K562 (cell line): Measurements from ENCODE around the gene PRRC2B. TPM values are rescaled to one million over a fixed set of nuclear protein-coding genes. Genes with fewer than 3 reads are reported as not detected.

Source experiments
- ATAC-seq: fragments of 200-7000 bp; cut with Tn5 transposase; 3 replicates; pipeline ENCODE4 v1.9.1; 2020; ENCODE audit warnings: moderate library complexity
- BruUV-seq: library from RNA; stranded (reverse); fragments of 400-500 nt; replicated peaks from 2 replicates; lab custom pipeline; 2021; lab: Mats Ljungman, UMichigan
- CTCF ChIA-PET: fragments of 300-600 bp; formaldehyde crosslinking; extraction: SDS; loops from one replicate; lab custom pipeline; 2021; ENCODE audit warnings: low intra/inter-chr PET ratio; lab: Yijun Ruan, JAX
- POLR2A ChIA-PET: fragments of 300-600, 350-650 bp; sonication (Branson Sonifier 250); formaldehyde crosslinking; extraction: SDS; loops from one replicate; lab custom pipeline; 2021; ENCODE audit warnings: antibody characterized with exemption, inconsistent platforms; lab: Yijun Ruan, JAX
- DNase-seq, 4 experiments: peaks; one replicate each; pipeline versions ENCODE4 v3.0.0 to v3.0.0-alpha.2; 2011 to 2018; ENCODE audit warnings: low spot score in 3 of 4, mixed read lengths in 3 of 4; ENCODE audit errors: extremely low read depth in 1 of 4
- FAIRE-seq: peaks from 2 replicates; lab custom pipeline; 2011; peaks lifted over from hg19 to GRCh38; lab: Jason Lieb, UNC
- H2AFZ ChIP-seq: 2 replicates; pipeline ENCODE4 v1.6.0; 2011; ENCODE audit warnings: low read depth, low read length, control low read depth, inconsistent platforms
- H3K27ac ChIP-seq: fragments of 200-600 bp; 3 replicates; pipeline ENCODE4 v1.8.0; 2011; ENCODE audit warnings: low read depth, mild to moderate bottlenecking, control low read depth, inconsistent platforms, low read length, moderate library complexity, mixed read lengths; ENCODE audit errors: extremely low read depth
- H3K27me3 ChIP-seq, 2 experiments: fragments of 300-600 bp in 1 of 2; 2 replicates in 1 of 2; 3 replicates in 1 of 2; pipeline versions ENCODE4 v1.6.0 to v1.8.0; 2011; ENCODE audit warnings: inconsistent platforms in 2 of 2, low read length in 2 of 2, mild to moderate bottlenecking in 1 of 2, mixed read lengths in 1 of 2, moderate library complexity in 1 of 2; ENCODE audit not compliant: control insufficient read depth in 2 of 2, insufficient read depth in 2 of 2
- H3K36me3 ChIP-seq: fragments of 300-600 bp; 3 replicates; pipeline ENCODE4 v1.8.0; 2011; ENCODE audit warnings: mild to moderate bottlenecking, low read length, inconsistent platforms; ENCODE audit not compliant: control insufficient read depth, insufficient read depth
- H3K4me1 ChIP-seq, 2 experiments: fragments of 200-600 bp in 1 of 2; replicated peaks in 1 of 2; 2 replicates in 1 of 2; 3 replicates in 1 of 2; pipeline versions ENCODE4 v1.5.1 to v1.8.0; 2011; ENCODE audit warnings: inconsistent platforms in 2 of 2, low read length in 2 of 2, mild to moderate bottlenecking in 1 of 2, mixed read lengths in 1 of 2, moderate library complexity in 1 of 2; ENCODE audit not compliant: control insufficient read depth in 2 of 2, insufficient read depth in 2 of 2
- H3K4me2 ChIP-seq: 2 replicates; pipeline ENCODE4 v1.6.1; 2011; ENCODE audit warnings: low read length, control low read depth, inconsistent platforms, mixed read lengths; ENCODE audit not compliant: insufficient read depth
- H3K4me3 ChIP-seq: fragments of 200-600 bp; sonication (generic), shearing (Covaris generic); 2 replicates; pipeline ENCODE4 v1.5.1; 2016; ENCODE audit warnings: control low read depth, inconsistent platforms
- H3K79me2 ChIP-seq: fragments of 200-600 bp; 3 replicates; pipeline ENCODE4 v1.8.0; 2011; ENCODE audit warnings: low read length, inconsistent platforms; ENCODE audit not compliant: control insufficient read depth, insufficient read depth
- H3K9ac ChIP-seq, 2 experiments: 2 replicates each; pipeline versions ENCODE4 v1.6.0 to v1.6.1; 2011; ENCODE audit warnings: low read depth in 2 of 2, low read length in 2 of 2, control low read depth in 1 of 2, inconsistent platforms in 1 of 2, mild to moderate bottlenecking in 1 of 2, mixed read lengths in 1 of 2; ENCODE audit not compliant: insufficient read depth in 1 of 2
- H3K9me1 ChIP-seq: one replicate; pipeline ENCODE4 v1.6.0; 2011; ENCODE audit warnings: inconsistent platforms, mild to moderate bottlenecking, low read length, moderate library complexity; ENCODE audit not compliant: control insufficient read depth, insufficient read depth
- H3K9me3 ChIP-seq: replicated peaks from 2 replicates; pipeline ENCODE4 v1.5.1; 2011; ENCODE audit warnings: low read depth, low read length, inconsistent platforms; ENCODE audit not compliant: control insufficient read depth, insufficient read depth
- H4K20me1 ChIP-seq: replicated peaks from 2 replicates; pipeline ENCODE4 v1.6.1; 2011; ENCODE audit warnings: low read length, inconsistent platforms, mixed read lengths; ENCODE audit not compliant: control insufficient read depth, insufficient read depth
- ESRRA ChIP-seq: fragments of 450-650 bp; IDR thresholded peaks from 2 replicates; pipeline ENCODE4 v1.6.1; 2014; ENCODE audit warnings: low read depth, mild to moderate bottlenecking, moderate library complexity, borderline replicate concordance
- FOXJ2 ChIP-seq: fragments of 200-800 bp; sonication (Bioruptor generic); IDR thresholded peaks from 2 replicates; pipeline ENCODE4 v1.6.1; 2016; ENCODE audit warnings: missing genetic modification characterization, missing compliant biosample characterization
- FOXJ3 ChIP-seq: sonication (generic); formaldehyde crosslinking; IDR thresholded peaks from 2 replicates; pipeline ENCODE4 v1.4.0; 2020; ENCODE audit warnings: mild to moderate bottlenecking, missing genetic modification reagents
- ILK ChIP-seq: fragments of 450-650 bp; IDR thresholded peaks from 2 replicates; pipeline ENCODE4 v1.6.1; 2016; ENCODE audit warnings: missing genetic modification characterization, low read depth, mild to moderate bottlenecking, missing compliant biosample characterization, moderate library complexity, borderline replicate concordance
- JUNB ChIP-seq: fragments of 450-650 bp; formaldehyde crosslinking; conservative IDR thresholded peaks from 2 replicates; pipeline ENCODE4 v1.4.0; 2020; ENCODE audit warnings: mild to moderate bottlenecking
- KHSRP ChIP-seq: fragments of 450-650 bp; IDR thresholded peaks from 2 replicates; pipeline ENCODE4 v1.6.1; 2017
- MEIS2 ChIP-seq: fragments of 450-650 bp; IDR thresholded peaks from 2 replicates; pipeline ENCODE4 v1.6.1; 2014; ENCODE audit warnings: mild to moderate bottlenecking; ENCODE audit not compliant: partially characterized antibody
- MYC ChIP-seq, 2 experiments: fragments of 250-450 bp in 1 of 2; sonication (Bioruptor Pico) in 1 of 2; IDR thresholded peaks; 2 replicates each; pipeline versions ENCODE4 v1.5.1 to v1.6.1; 2012 to 2021; ENCODE audit warnings: low read depth in 2 of 2, borderline replicate concordance in 1 of 2, improper control_type of control experiment in 1 of 2, low read length in 1 of 2, mild to moderate bottlenecking in 1 of 2, moderate library complexity in 1 of 2
- PPARD ChIP-seq: fragments of 250-450 bp; sonication (Bioruptor Pico); IDR thresholded peaks from 2 replicates; pipeline ENCODE4 v1.8.0; 2022; ENCODE audit warnings: inconsistent platforms, mild to moderate bottlenecking, moderate library complexity
- SNRNP70 ChIP-seq: fragments of 200-400 bp; formaldehyde crosslinking; optimal IDR thresholded peaks from 2 replicates; pipeline ENCODE3; 2017; ENCODE audit warnings: low read depth, low read length
- TFE3 ChIP-seq: fragments of 450-650 bp; formaldehyde crosslinking; IDR thresholded peaks from 2 replicates; pipeline ENCODE4 v1.4.0; 2020; ENCODE audit warnings: mild to moderate bottlenecking, mixed read lengths
- XRCC3 ChIP-seq: fragments of 450-650 bp; IDR thresholded peaks from 2 replicates; pipeline ENCODE4 v1.6.1; 2017; ENCODE audit warnings: mild to moderate bottlenecking, moderate library complexity
- ZNF239 ChIP-seq: fragments of 250-450 bp; sonication (Bioruptor Pico); IDR thresholded peaks from 2 replicates; pipeline ENCODE4 v1.4.0; 2020; ENCODE audit warnings: mild to moderate bottlenecking
- WGBS: fragments of 100-300 bp; shearing (Covaris generic); methylation state at CpG from one replicate; pipeline ENCODE4 v1.1.6; 2016; ENCODE audit warnings: low coverage, mixed read lengths; ENCODE audit not compliant: insufficient coverage; ENCODE audit errors: missing lambda C conversion rate; 5-methylcytosine and 5-hydroxymethylcytosine counted together
- in situ Hi-C: fragments of 300-500 bp; cut with MboI; formaldehyde crosslinking; loops from 4 replicates; pipeline ENCODE4 v1.15.0; 2018; ENCODE audit warnings: inconsistent platforms, mixed read lengths
- intact Hi-C: fragments of 100-400 bp; cut with micrococcal nuclease; formaldehyde crosslinking; loops from 2 replicates; pipeline ENCODE4 v1.14.2; 2022
- polyA plus RNA-seq, 8 experiments: library from polyadenylated mRNA; depleted of rRNA in 4 of 8; stranded (reverse) in 5 of 8; unstranded in 3 of 8; fragments of >200 nt; fragmentation: Nextera tagmentation in 2 of 8; fragmentation: Illumina TruSeq in 1 of 8; extraction: Ambion mirVana in 2 of 8; extraction: Trizol in 1 of 8; gene quantifications; 2 replicates each; pipeline versions ENCODE4 v1.2.1 to v1.2.3, GENCODE V29; 2011 to 2014; ENCODE audit warnings: inconsistent platforms in 1 of 8, missing spikeins in 1 of 8
- total RNA-seq, 7 experiments: library from RNA; depleted of rRNA in 6 of 7; stranded (reverse); fragments of >200 nt in 6 of 7; fragmentation: Illumina TruSeq in 2 of 7; extraction: Trizol in 2 of 7; gene quantifications; 2 replicates each; pipeline versions ENCODE4 v1.2.1 to v1.2.3, GENCODE V29; 2011 to 2021; ENCODE audit warnings: low replicate concordance in 1 of 7

PRRC2B gene
- total and polyA plus RNA-seq, 9 of the 15 experiments (the other 6 are each of a cell fraction or from before 2014, with no cell fraction given) = 0.34 to 125 (median 30.9) TPM

GRCh38 chr9:131403493-131403773 lies 9.5 kb downstream of the PRRC2B start:
- H3K9me3 ChIP-seq = no peaks in the 10 kb centered on the region
- H3K4me1 ChIP-seq = peaks cover 35 to 42% of the 10 kb centered on the region in 2 experiments
- WGBS = 89% methylated on average over 6 of the region's 6 CpGs
- H3K79me2 ChIP-seq = peaks cover 98% of the 10 kb centered on the region
- ChIA-PET CTCF (no interaction called here), POLR2A (interaction anchor here (1.4 to 1.7 kb wide), 2 partner anchors 9 to 21 kb away, joined by 4 to 5 read pairs; no protein-coding TSS in a partner anchor)
- H3K9me1 ChIP-seq = peaks cover 15% of the 10 kb centered on the region
- no peaks in the 10 kb centered on the region for H3K27me3 ChIP-seq
- DNase-seq = no peak
- no peak for TF ChIP-seq FOXJ2 (tag)
- no peak for TF ChIP-seq MEIS2
- no peak for TF ChIP-seq SNRNP70
- TF ChIP-seq PPARD = no peak
- in situ Hi-C loops (no loop called here), intact Hi-C loops (no loop called here)
- no peak overlapping the region for H3K4me3 ChIP-seq
- ATAC-seq = no peak
- H3K4me2 ChIP-seq = no peak overlapping the region
- no peak overlapping the region for H3K9ac ChIP-seq
- FAIRE-seq = no peak
- no TSS peak for BruUV-seq
- no peak overlapping the region for H3K27ac ChIP-seq
- H2AFZ ChIP-seq = no peak overlapping the region
- H4K20me1 ChIP-seq = peaks cover 70% of the 10 kb centered on the region
- peaks cover 24% of the 10 kb centered on the region; the same call in 2 of the 3 replicates for H3K36me3 ChIP-seq

- H2AFZ ChIP-seq = no peak overlapping the region
- CTCF ChIA-PET = no interaction called here
- peaks cover 13% of the 10 kb centered on the region for H3K9me1 ChIP-seq
- no peak overlapping the region for H3K27ac ChIP-seq
- POLR2A ChIA-PET = interaction anchor here (0.8 to 4.9 kb wide), 8 partner anchors 7 to 83 kb away, joined by 3 to 78 read pairs (median 4); no protein-coding TSS in a partner anchor
- intact Hi-C loops (no loop called here), in situ Hi-C loops (no loop called here)
- H3K4me3 ChIP-seq = no peak overlapping the region
- H3K9ac ChIP-seq = no peak overlapping the region
- ATAC-seq = peak; percentile 10; the same call in 1 of the 3 replicates
- peaks cover 99% of the 10 kb centered on the region for H3K79me2 ChIP-seq
- peak; percentile 23 for FAIRE-seq
- peaks cover 71% of the 10 kb centered on the region for H4K20me1 ChIP-seq
- peak; percentile 17 to 45 (median 23) for DNase-seq
- H3K9me3 ChIP-seq = no peaks in the 10 kb centered on the region
- H3K4me2 ChIP-seq = no peak overlapping the region
- H3K36me3 ChIP-seq = peaks cover 21% of the 10 kb centered on the region; the same call in 2 of the 3 replicates
- 0% methylated on average over 5 of the region's 5 CpGs for WGBS
- H3K27me3 ChIP-seq = no peaks in the 10 kb centered on the region
- peaks cover 35 to 39% of the 10 kb centered on the region in 2 experiments; a peak in 4 of 5 replicates for H3K4me1 ChIP-seq
- no TSS peak for BruUV-seq
- TF ChIP-seq TFE3 (CRISPR knock-in tag) = no peak
- peak; percentile 18; the same call in 1 of the 2 replicates for TF ChIP-seq MYC (IDR thresholded peaks at IDR 0.05; ENCODE audit: low read depth, low read length)
- no peak for TF ChIP-seq MYC (CRISPR knock-in tag; IDR thresholded peaks at IDR 0.05; ENCODE audit: borderline replicate concordance, low read depth)
- TF ChIP-seq ZNF239 (CRISPR knock-in tag) = no peak
- no peak for TF ChIP-seq FOXJ3
- TF ChIP-seq ILK (tag) = no peak
- no peak for TF ChIP-seq XRCC3
- TF ChIP-seq KHSRP = no peak
- no peak for TF ChIP-seq ESRRA
- TF ChIP-seq JUNB (CRISPR knock-in tag) = no peak
These were observed 10.7 kb downstream of the PRRC2B start for GRCh38 chr9:131404581-131404980.
